IMR-90 (cell line): ENCODE measurements around the gene PDLIM5.

Experiments used
- BHLHE40 ChIP-seq: fragments of 150-350 bp; IDR thresholded peaks from 2 replicates; pipeline ENCODE4 v1.6.1; 2016; ENCODE audit warnings: mild to moderate bottlenecking, low read depth, low read length
- RFX5 ChIP-seq: IDR thresholded peaks from 2 replicates; pipeline ENCODE4 v1.8.0; 2012; ENCODE audit warnings: low read depth, mild to moderate bottlenecking, low read length, moderate library complexity
- SMC3 ChIP-seq: fragments of 150-350 bp; IDR thresholded peaks from 2 replicates; pipeline ENCODE4 v1.6.1; 2016; ENCODE audit warnings: low read depth, mild to moderate bottlenecking, antibody characterized with exemption, low read length, moderate library complexity

DNA sequence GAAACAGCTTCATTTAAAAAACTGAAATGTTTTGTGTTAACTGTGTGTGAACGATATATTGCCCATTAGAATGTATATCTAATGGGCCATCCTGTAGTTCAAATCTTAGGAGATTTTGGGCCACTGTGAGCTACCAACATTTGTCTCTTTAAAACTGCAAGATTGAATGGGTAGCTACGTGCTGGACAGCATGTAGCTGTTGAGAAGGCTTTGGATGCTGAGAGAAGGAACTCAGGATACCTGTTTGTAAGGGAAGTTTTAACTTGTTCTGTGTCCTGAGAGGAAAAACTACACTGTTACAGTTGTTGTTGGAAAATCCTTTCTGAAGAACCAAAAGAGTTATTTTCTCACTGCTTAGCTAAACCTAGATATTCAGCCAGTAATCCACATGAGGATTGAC lies 45.9 kb downstream of the PDLIM5 start:
- TF ChIP-seq BHLHE40, result no peak
- no peak for TF ChIP-seq RFX5
- TF ChIP-seq SMC3, result no peak
